ENCODE results near the gene HDAC9.

Gene HDAC9

GRCh38 chr7:18558503-18558902, 63.0 kb downstream of the HDAC9 start:
- no peak for DNase-seq (ENCODE audit: low spot score)

GRCh38 chr7:18558910-18559309, 63.4 kb downstream of the HDAC9 start:
- DNase-seq (ENCODE audit: low spot score), result no peak

- no peak for DNase-seq (ENCODE audit: low spot score)
These were observed 64.2 kb downstream of the HDAC9 start for GRCh38 chr7:18559756-18560155.

GRCh38 chr7:18564779-18565178, 69.2 kb downstream of the HDAC9 start:
- no peak for DNase-seq (ENCODE audit: low spot score)

- peak; percentile 96 for DNase-seq (ENCODE audit: low spot score)
These were observed 69.8 kb downstream of the HDAC9 start for GRCh38 chr7:18565337-18565736.

- no peak for DNase-seq (ENCODE audit: low spot score)
These were observed 70.7 kb downstream of the HDAC9 start for GRCh38 chr7:18566205-18566604.

- no peak for DNase-seq (ENCODE audit: low spot score)
These were observed 71.3 kb downstream of the HDAC9 start for GRCh38 chr7:18566829-18567228.

- no peak for DNase-seq (ENCODE audit: low spot score)
These were observed 74.9 kb downstream of the HDAC9 start for GRCh38 chr7:18570441-18570840.

GRCh38 chr7:18570890-18571478, 75.4 kb downstream of the HDAC9 start:
- DNase-seq (ENCODE audit: low spot score), result peak; percentile 72

GRCh38 chr7:18572154-18572553, 76.6 kb downstream of the HDAC9 start:
- no peak for DNase-seq (ENCODE audit: low spot score)

GRCh38 chr7:18572885-18573284, 77.3 kb downstream of the HDAC9 start:
- DNase-seq (ENCODE audit: low spot score), result no peak

GRCh38 chr7:18573410-18574234, 78.1 kb downstream of the HDAC9 start:
- DNase-seq (ENCODE audit: low spot score), result peak; percentile 77

GRCh38 chr7:18574235-18574540, 78.6 kb downstream of the HDAC9 start:
- no peak for DNase-seq (ENCODE audit: low spot score)

GRCh38 chr7:18574676-18575075, 79.1 kb downstream of the HDAC9 start:
- no peak for DNase-seq (ENCODE audit: low spot score)

GRCh38 chr7:18575622-18576572, 80.3 kb downstream of the HDAC9 start:
- no peak for DNase-seq (ENCODE audit: low spot score)

GRCh38 chr7:18577096-18577771, 81.7 kb downstream of the HDAC9 start:
- no peak for DNase-seq (ENCODE audit: low spot score)

GRCh38 chr7:18579698-18580097, 84.1 kb downstream of the HDAC9 start:
- no peak for DNase-seq (ENCODE audit: low spot score)

GRCh38 chr7:18580950-18581349, 85.4 kb downstream of the HDAC9 start:
- no peak for DNase-seq (ENCODE audit: low spot score)

- DNase-seq (ENCODE audit: low spot score), result no peak
These were observed 87.8 kb downstream of the HDAC9 start for GRCh38 chr7:18583305-18583704.

- DNase-seq (ENCODE audit: low spot score), result no peak
These were observed 94.7 kb downstream of the HDAC9 start for GRCh38 chr7:18590241-18590640.

GRCh38 chr7:18590744-18591340, 95.3 kb downstream of the HDAC9 start:
- DNase-seq (ENCODE audit: low spot score), result peak; percentile 51

Measured in cerebellar cortex (tissue), 1 donor.